GM19455 (cell line): ENCODE results near the gene KAZN.

ENCODE experiments used
- ATAC-seq: cut with Tn5 transposase; IDR thresholded peaks from one replicate; pipeline ENCODE4 v1.9.1; 2021; ENCODE audit not compliant: unreplicated experiment

KAZN gene

DNA sequence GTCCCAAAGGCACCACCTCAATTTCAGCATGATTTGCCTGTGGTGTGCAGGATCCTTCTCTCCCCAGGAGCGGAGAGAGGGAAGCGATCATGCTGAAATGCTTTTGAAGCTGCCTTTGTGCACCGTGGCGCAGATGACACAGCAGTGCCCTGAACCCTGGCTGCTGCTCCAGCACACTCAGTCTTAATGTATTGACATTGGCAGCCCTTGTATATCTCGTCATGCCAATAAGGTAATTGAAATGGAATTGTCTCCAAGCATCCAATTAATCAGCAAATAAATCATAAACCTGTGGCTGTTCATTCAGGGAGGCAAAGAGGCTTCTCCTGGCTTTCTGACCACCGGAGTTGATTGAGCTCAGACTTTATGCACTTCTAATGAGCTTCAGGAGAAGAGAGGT is 139.8 kb downstream of the KAZN start:
- no peak for ATAC-seq

- no peak for ATAC-seq
Observed at GRCh38 chr1:14738647-14739046, 140.2 kb downstream of the KAZN start.

DNA sequence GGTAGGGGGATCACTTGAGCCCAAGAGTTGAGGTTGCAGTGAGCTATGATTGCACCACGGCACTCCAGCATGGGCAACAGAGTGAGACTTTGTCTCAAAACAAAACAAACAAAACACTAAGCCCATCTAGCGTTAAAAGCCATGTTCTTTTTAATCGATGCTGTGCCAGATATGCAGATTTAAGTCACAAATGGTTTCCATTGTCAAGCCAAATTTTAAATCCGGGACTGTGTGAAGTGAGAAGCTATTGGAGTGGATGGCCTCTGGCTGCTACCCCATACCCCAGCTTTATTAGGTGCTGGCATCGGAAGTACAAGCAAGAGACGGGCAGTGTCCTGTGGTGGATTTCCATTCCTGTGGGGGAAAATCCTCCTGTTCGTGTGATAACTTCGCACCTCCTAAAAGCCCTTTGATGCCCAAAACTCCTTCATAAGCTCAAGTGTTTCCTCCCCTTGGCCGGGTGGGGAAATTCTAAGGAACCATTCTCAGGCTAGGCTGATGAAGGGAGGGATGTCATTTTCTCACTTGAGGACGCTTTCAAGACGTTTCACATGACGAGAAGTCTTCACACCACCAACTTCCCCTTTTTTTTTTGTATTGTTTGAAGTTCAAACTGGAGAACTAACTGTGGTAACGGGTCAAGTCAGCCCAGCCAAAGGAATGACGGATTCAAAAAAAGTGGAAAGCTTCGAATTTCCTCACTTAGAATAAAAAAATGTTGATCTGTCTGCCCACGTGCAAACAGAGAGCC is 140.8 kb downstream of the KAZN start:
- ATAC-seq: no peak

GRCh38 chr1:14740016-14740415 is 141.5 kb downstream of the KAZN start:
- no peak for ATAC-seq

DNA sequence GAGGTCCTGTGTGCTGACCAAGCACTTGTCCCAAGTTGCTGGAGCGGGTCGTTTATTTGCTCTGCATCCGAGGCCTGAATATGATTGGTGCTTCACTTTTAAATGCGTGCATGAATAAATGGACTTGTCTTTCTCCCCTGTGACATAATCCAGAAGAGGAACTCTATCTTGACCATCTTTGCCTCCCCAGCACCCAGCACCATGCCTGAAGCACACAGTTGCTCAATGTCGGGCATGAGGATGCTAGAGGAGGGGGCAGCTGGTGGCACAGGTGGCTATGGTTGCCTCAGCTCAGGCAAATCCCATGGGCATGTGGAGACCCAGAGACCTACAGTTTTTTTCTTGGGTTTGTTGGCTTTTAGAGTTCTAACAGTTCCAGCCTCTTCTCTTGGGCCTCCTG is 142.6 kb downstream of the KAZN start:
- ATAC-seq: no peak

DNA sequence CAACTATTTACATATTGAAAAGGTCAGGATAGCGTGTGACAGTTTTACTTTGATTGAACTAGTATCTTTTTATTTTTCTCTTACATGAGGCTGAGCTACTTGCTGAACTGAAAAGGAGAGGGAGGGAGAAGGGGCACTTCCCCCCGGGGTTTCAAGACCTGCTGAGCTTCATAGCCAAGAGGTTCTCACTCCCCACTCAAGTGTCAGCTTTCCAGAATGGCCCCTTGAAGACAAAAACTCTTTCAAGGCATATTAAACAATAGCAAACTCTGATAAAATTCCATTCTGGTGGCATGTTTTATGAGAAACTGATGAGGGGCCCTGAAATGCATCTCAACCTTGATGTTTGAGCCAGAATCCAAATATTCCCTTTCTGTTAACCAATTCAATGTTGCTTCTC is 143.0 kb downstream of the KAZN start:
- ATAC-seq: no peak

DNA sequence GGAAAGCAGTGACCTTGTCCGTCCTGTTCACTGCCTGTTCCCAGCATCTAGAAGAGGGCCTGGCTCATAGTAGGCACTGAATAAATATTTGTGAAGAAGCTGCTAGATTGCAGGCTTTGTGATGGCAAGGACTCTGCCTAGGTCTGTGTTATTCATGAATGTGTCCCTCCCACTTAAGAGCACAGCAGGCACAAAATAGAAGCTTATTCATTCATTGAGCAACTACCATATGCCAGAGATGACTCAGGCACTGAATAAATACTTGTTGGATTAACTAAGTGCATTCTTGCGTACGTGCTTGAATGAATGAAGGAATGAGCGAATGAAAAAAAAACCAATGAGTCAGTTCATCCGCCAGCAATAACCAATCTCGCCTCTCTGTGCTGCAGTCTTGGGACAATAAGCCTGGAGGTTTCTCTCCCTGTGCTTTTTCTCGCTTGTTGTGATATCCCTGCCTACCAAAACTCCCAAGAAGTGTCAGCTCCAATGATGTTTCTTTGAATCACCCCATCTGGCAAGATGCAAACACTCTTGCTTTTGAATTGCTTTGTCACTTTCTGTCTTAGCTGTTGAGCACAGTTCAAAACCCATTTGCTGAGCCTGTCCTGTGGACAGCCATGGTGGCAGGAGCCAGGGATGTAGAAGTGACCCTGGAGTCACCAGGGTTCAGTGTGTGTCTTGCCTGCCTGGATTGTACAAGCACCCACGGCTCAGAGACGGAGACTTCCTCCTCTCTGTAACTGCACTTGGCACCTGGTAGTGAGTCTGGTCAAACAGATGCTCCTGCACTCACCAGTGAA is 143.9 kb downstream of the KAZN start:
- ATAC-seq: no peak

DNA sequence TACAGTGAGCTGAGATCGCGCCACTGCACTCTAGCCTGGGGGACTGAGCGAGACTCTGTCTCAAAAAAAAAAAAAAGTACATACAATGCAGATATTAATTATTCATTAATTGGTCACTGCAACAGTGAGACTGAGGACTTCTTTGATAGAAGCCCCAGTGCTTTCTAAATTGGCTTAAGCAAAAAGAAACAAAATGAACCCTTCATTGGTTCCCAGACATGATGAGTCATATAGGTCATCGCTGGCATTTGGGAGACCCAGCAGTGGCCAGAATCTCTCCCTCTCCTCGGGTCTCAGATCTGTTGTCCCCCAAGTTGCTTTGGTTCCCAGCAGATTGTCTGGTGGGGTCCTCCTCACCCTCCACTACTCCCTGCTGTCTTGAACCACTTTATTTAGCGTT is 144.9 kb downstream of the KAZN start:
- ATAC-seq: no peak

DNA sequence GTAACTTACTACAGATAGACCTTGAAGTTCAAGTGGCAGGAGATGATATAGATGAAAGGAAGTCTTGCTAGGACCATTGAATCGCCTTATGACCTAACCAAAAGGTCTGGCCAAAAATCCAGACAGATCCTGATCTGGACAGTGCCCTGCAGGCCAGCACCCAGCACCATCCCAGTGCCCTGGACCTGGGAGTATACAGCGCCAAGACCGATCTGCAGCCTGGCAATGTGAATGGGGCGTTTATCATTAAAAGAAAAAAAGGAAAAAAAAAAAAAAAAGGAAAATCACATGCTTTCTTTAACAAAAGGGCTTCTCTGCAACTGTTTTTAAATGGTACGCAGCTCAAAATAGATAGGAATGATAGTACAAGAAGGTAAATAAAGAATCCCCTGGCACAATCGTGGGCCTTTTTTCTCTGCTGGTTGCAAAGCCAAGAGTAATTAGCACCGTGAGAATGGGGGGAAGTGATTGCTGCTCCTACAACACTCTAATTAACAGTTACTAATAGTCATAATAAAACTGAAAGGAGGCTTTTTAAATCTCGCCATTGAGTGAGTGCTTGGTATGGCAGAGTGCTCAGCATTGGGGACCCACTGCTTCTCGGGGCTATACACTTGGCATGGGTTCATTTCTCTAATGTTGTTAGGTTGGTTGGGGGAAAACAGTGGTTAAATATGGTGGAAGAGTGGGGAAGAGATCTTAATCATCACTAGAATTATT is 146.7 kb downstream of the KAZN start:
- no peak for ATAC-seq

- ATAC-seq: no peak
Observed at GRCh38 chr1:14745789-14746188, 147.3 kb downstream of the KAZN start.

GRCh38 chr1:14746393-14746792 is 147.9 kb downstream of the KAZN start:
- no peak for ATAC-seq

DNA sequence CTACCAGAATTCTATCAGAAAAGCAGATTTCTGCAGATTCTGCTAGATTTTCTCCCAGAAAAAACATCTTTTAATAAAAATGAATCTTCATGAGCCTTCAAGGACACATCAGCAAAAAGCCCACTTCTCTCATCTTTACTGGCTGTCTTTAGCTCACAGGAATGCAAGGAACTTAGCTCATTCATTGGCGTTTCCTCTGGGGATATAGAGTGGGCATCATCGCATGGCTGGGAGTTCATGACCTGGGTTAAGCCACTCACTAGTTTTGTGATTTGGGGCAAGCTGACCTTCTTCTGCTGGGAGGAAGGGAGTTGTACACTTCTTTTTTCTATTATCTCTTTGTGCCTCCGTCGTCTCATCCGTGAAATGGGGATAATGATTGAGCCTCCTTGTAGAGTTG is 149.7 kb downstream of the KAZN start:
- ATAC-seq: no peak

GRCh38 chr1:14748977-14749376 is 150.5 kb downstream of the KAZN start:
- no peak for ATAC-seq

GRCh38 chr1:14750490-14750889 is 152.0 kb downstream of the KAZN start:
- ATAC-seq: no peak

GRCh38 chr1:14755518-14756252 is 157.2 kb downstream of the KAZN start:
- ATAC-seq: no peak

DNA sequence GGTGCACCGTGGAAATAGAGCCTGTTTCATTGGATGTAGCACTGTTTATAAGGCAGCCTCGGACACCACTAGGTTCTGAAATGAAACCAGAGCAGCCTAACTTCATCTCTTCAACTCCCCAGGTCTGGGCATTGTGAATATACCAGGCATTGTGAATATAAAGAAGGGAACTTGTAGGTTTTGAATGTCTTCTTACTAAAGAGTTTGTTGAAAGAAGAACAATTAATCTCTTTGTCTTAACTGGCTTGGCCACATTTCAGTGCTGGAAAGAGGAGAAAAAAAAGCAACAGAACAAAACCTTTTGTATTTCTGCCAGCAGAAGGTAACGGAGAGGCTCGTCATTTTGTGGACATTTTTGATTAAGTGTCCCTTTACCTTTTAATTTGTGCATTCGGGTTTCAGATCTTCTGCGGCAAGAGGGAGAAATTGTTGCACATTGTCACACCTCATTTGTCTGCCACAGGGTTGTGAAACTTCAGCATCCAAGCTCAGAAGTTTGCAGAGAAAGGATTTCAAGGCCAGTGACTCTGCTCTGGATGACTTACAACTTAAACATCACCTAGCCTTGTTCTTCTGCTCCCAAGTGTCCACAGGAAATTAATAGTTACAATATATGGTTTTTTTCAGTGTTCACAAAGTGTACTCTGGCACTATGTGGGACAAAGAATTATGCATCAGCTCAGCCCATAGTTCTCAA is 158.3 kb downstream of the KAZN start:
- no peak for ATAC-seq

GRCh38 chr1:14757286-14757625 is 158.8 kb downstream of the KAZN start:
- no peak for ATAC-seq

GRCh38 chr1:14759042-14759818 is 160.7 kb downstream of the KAZN start:
- ATAC-seq: no peak

GRCh38 chr1:14759843-14760242 is 161.4 kb downstream of the KAZN start:
- ATAC-seq: no peak

GRCh38 chr1:14760780-14761179 is 162.3 kb downstream of the KAZN start:
- ATAC-seq: no peak
